IMR-90 (cell line): Measurements from ENCODE around the gene HAGH. TPM values are rescaled to one million over a fixed set of nuclear protein-coding genes. Genes with fewer than 3 reads are reported as not detected.

Experiments used
- ATAC-seq: fragments of 200-7000 bp; cut with Tn5 transposase; 2 replicates; pipeline ENCODE4 v1.9.1; 2020; ENCODE audit warnings: low read depth, mild to moderate bottlenecking, moderate library complexity
- BruUV-seq: library from RNA; stranded (reverse); fragments of 400-500 nt; replicated peaks from 2 replicates; lab custom pipeline; 2021; lab: Mats Ljungman, UMichigan
- CTCF ChIA-PET: fragments of 300-600 bp; formaldehyde crosslinking; extraction: SDS; loops from one replicate; lab custom pipeline; 2021; ENCODE audit warnings: antibody characterized with exemption; lab: Yijun Ruan, JAX
- POLR2A ChIA-PET: fragments of 300-600 bp; sonication (Branson Sonifier 250); formaldehyde crosslinking; loops from one replicate; lab custom pipeline; 2022; ENCODE audit warnings: antibody characterized with exemption; ENCODE audit not compliant: unreplicated experiment; lab: Charles Lee
- DNase-seq: peaks from one replicate; pipeline ENCODE4 v3.0.0; 2013
- H2AFZ ChIP-seq: replicated peaks from 2 replicates; pipeline ENCODE3; 2013; ENCODE audit warnings: low read length, mild to moderate bottlenecking; ENCODE audit not compliant: poor library complexity
- H2AK5ac ChIP-seq: 2 replicates; pipeline ENCODE4 v1.6.1; 2013; ENCODE audit warnings: low read depth, low read length, inconsistent platforms
- H2AK9ac ChIP-seq: replicated peaks from 2 replicates; pipeline ENCODE3; 2013; ENCODE audit warnings: mild to moderate bottlenecking, low read depth, low read length, moderate library complexity; ENCODE audit not compliant: poor library complexity
- H2BK120ac ChIP-seq: 2 replicates; pipeline ENCODE4 v1.6.1; 2013; ENCODE audit warnings: low read depth, low read length, inconsistent platforms
- H2BK15ac ChIP-seq: 3 replicates; pipeline ENCODE4 v1.6.1; 2013; ENCODE audit warnings: low read depth, low read length, inconsistent platforms
- H2BK20ac ChIP-seq: 2 replicates; pipeline ENCODE4 v1.6.1; 2013; ENCODE audit warnings: low read depth, mild to moderate bottlenecking, inconsistent platforms, low read length, moderate library complexity
- H2BK5ac ChIP-seq: 2 replicates; pipeline ENCODE4 v1.6.1; 2013; ENCODE audit warnings: mild to moderate bottlenecking, low read depth, low read length, inconsistent platforms; ENCODE audit not compliant: poor library complexity, severe bottlenecking
- H3K14ac ChIP-seq: replicated peaks from 2 replicates; pipeline ENCODE4 v1.6.1; 2013; ENCODE audit warnings: low read depth, low read length, inconsistent platforms
- H3K18ac ChIP-seq: 2 replicates; pipeline ENCODE4 v1.6.1; 2013; ENCODE audit warnings: low read depth, low read length, control low read depth
- H3K23ac ChIP-seq: 2 replicates; pipeline ENCODE4 v1.6.1; 2013; ENCODE audit warnings: low read depth, low read length, inconsistent platforms
- H3K27ac ChIP-seq: 2 replicates; pipeline ENCODE4 v1.5.1; 2013; ENCODE audit warnings: mild to moderate bottlenecking, control low read depth, low read length; ENCODE audit not compliant: insufficient read depth
- H3K27me3 ChIP-seq: 2 replicates; pipeline ENCODE4 v1.6.1; 2013; ENCODE audit warnings: low read length; ENCODE audit not compliant: control insufficient read depth, insufficient read depth
- H3K36me3 ChIP-seq: 2 replicates; pipeline ENCODE4 v1.6.1; 2013; ENCODE audit warnings: low read length, mixed read lengths; ENCODE audit not compliant: control insufficient read depth, insufficient read depth
- H3K4ac ChIP-seq: 2 replicates; pipeline ENCODE4 v1.6.1; 2013; ENCODE audit warnings: low read depth, low read length, inconsistent platforms
- H3K4me1 ChIP-seq: 2 replicates; pipeline ENCODE4 v1.6.1; 2013; ENCODE audit warnings: low read length, mixed read lengths; ENCODE audit not compliant: control insufficient read depth, insufficient read depth
- H3K4me2 ChIP-seq: 2 replicates; pipeline ENCODE4 v1.6.1; 2013; ENCODE audit warnings: low read depth, mild to moderate bottlenecking, control low read depth, low read length, moderate library complexity
- H3K4me3 ChIP-seq: 2 replicates; pipeline ENCODE4 v1.5.1; 2013; ENCODE audit warnings: low read depth, mild to moderate bottlenecking, control low read depth, low read length, moderate library complexity; ENCODE audit not compliant: insufficient read depth
- H3K56ac ChIP-seq: 2 replicates; pipeline ENCODE4 v1.6.1; 2013; ENCODE audit warnings: low read length, inconsistent platforms; ENCODE audit not compliant: insufficient read depth; ENCODE audit errors: extremely low read depth
- H3K79me1 ChIP-seq, 2 experiments: 2 replicates each; pipeline ENCODE4 v1.6.1; 2013; ENCODE audit warnings: low read length in 2 of 2, inconsistent platforms in 1 of 2, low read depth in 1 of 2
- H3K9ac ChIP-seq: 2 replicates; pipeline ENCODE4 v1.6.1; 2013; ENCODE audit warnings: low read depth, low read length, control low read depth
- H3K9me1 ChIP-seq: 2 replicates; pipeline ENCODE4 v1.6.1; 2013; ENCODE audit warnings: low read length, inconsistent platforms; ENCODE audit not compliant: insufficient read depth
- H3K9me3 ChIP-seq: 2 replicates; pipeline ENCODE4 v1.6.1; 2013; ENCODE audit warnings: low read length; ENCODE audit not compliant: control insufficient read depth, insufficient read depth
- H4K20me1 ChIP-seq: 2 replicates; pipeline ENCODE4 v1.6.1; 2013; ENCODE audit warnings: low read length, inconsistent platforms; ENCODE audit not compliant: insufficient read depth
- H4K5ac ChIP-seq: 2 replicates; pipeline ENCODE4 v1.6.1; 2013; ENCODE audit warnings: mild to moderate bottlenecking, low read depth, low read length, control low read depth
- H4K8ac ChIP-seq, 2 experiments: 2 replicates each; pipeline ENCODE4 v1.6.1; 2013; ENCODE audit warnings: low read depth in 2 of 2, low read length in 2 of 2, control low read depth in 1 of 2, inconsistent platforms in 1 of 2
- H4K91ac ChIP-seq: 2 replicates; pipeline ENCODE4 v1.6.1; 2013; ENCODE audit warnings: low read depth, low read length, inconsistent platforms; ENCODE audit not compliant: insufficient read depth
- CEBPB ChIP-seq: IDR thresholded peaks from 2 replicates; pipeline ENCODE4 v1.6.1; 2012; ENCODE audit warnings: low read depth, low read length, improper control_type of control experiment
- CHD1 ChIP-seq: IDR thresholded peaks from 2 replicates; pipeline ENCODE4 v1.6.1; 2012; ENCODE audit warnings: low read depth, low read length, improper control_type of control experiment
- CTCF ChIP-seq: conservative IDR thresholded peaks from 2 replicates; pipeline ENCODE4 v1.5.1; 2012; ENCODE audit warnings: mild to moderate bottlenecking, low read depth, low read length, improper control_type of control experiment
- FOS ChIP-seq: fragments of 150-350 bp; IDR thresholded peaks from 2 replicates; pipeline ENCODE4 v1.6.1; 2016; ENCODE audit warnings: low read depth, low read length
- MAZ ChIP-seq: IDR thresholded peaks from 2 replicates; pipeline ENCODE4 v1.6.1; 2012; ENCODE audit warnings: low read depth, mild to moderate bottlenecking, low read length, improper control_type of control experiment, moderate library complexity, borderline replicate concordance
- MXI1 ChIP-seq: IDR thresholded peaks from 2 replicates; pipeline ENCODE4 v1.6.1; 2012; ENCODE audit warnings: low read depth, mild to moderate bottlenecking, low read length, moderate library complexity, borderline replicate concordance
- POLR2A ChIP-seq: IDR thresholded peaks from 2 replicates; pipeline ENCODE4 v1.6.1; 2012; ENCODE audit warnings: mild to moderate bottlenecking, low read depth, low read length
- RAD21 ChIP-seq: IDR thresholded peaks from 2 replicates; pipeline ENCODE4 v1.6.1; 2012; ENCODE audit warnings: low read length, improper control_type of control experiment
- RFX5 ChIP-seq: IDR thresholded peaks from 2 replicates; pipeline ENCODE4 v1.8.0; 2012; ENCODE audit warnings: low read depth, mild to moderate bottlenecking, low read length, moderate library complexity
- WGBS, 2 experiments: methylation state at CpG; one replicate each; pipeline versions ENCODE4 v1.1.5 to v1.1.7; 2013; ENCODE audit warnings: missing lambda C conversion rate in 2 of 2; ENCODE audit not compliant: insufficient read length in 1 of 2; ENCODE audit errors: extremely low coverage in 2 of 2; 5-methylcytosine and 5-hydroxymethylcytosine counted together
- dilution Hi-C: fragments of 300-500 bp; cut with HindIII; formaldehyde crosslinking; loops from one replicate; pipeline ENCODE4 v1.14.3; 2018; ENCODE audit warnings: low sequenced_read_pairs; ENCODE audit not compliant: unreplicated experiment
- in situ Hi-C: fragments of 300-500 bp; cut with MboI; formaldehyde crosslinking; loops from 3 replicates; pipeline ENCODE4 v1.14.3; 2019; ENCODE audit warnings: low sequenced_read_pairs, inconsistent platforms, mixed read lengths
- intact Hi-C: fragments of 100-400 bp; cut with micrococcal nuclease; formaldehyde crosslinking; loops from 2 replicates; pipeline ENCODE4 v1.10.0; 2022
- polyA plus RNA-seq, 3 experiments: library from polyadenylated mRNA; depleted of rRNA; stranded (reverse); fragments of >200 nt; gene quantifications; 2 replicates each; pipeline ENCODE4 v1.2.3, GENCODE V29; 2012; ENCODE audit warnings: low replicate concordance in 1 of 3
- total RNA-seq: library from RNA; depleted of rRNA; stranded (reverse); fragments of >200 nt; gene quantifications from 2 replicates; pipeline ENCODE4 v1.2.3, GENCODE V29; 2012
- TF ChIP-seq, protein P1 (sequence below): fragments of 150-350 bp; IDR thresholded peaks from 2 replicates; pipeline ENCODE4 v1.6.1; 2016; ENCODE audit warnings: low read depth, mild to moderate bottlenecking, low read length, moderate library complexity, borderline replicate concordance
- TF ChIP-seq, protein P2 (sequence below): fragments of 150-350 bp; IDR thresholded peaks from 2 replicates; pipeline ENCODE4 v1.6.1; 2017; ENCODE audit warnings: mild to moderate bottlenecking, antibody characterized with exemption, low read length, low read depth

Gene HAGH
- total and polyA plus RNA-seq, 2 of the 4 experiments (the other 2 are of a cell fraction): 30.8 to 52.2 TPM

DNA sequence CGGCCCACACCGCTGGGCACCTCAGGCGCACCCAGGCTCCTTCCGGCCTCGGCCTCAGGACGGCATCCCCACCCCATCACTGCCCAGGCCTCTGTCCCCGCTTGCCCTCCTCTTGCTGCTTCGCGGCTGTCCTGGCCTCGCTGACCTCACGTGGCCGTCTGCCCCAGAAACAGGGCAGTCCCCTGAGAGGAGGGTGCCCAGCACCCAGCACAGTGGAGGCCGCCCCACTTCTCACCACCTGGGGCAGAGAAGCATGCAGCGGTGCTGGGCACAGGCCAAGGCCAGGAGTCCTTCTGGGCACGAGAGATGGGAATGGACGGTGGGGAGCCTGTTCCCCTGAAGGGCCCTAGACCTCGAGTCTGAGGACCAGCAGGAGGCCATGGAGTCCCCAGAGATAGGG is 8.9 kb downstream of the HAGH start:
- Histone ChIP-seq H3K4me2 (no peak overlapping the region), H4K91ac (no peak overlapping the region), H3K27ac (no peak overlapping the region), H2BK5ac (no peak overlapping the region), H2AK9ac (no peak overlapping the region), H2BK15ac (no peak overlapping the region), H3K4me1 (peaks cover 4% of the 10 kb centered on the region; the same call in 1 of the 2 replicates), H3K23ac (no peak overlapping the region), H3K27me3 (no peaks in the 10 kb centered on the region), H3K4ac (no peak overlapping the region), H3K9ac (no peak overlapping the region), H3K56ac (no peak overlapping the region), H3K4me3 (no peak overlapping the region), H4K20me1 (0 out of 2 replicates have a peak, but pooled peaks cover 1% of the 10 kb centered on the region), H2AK5ac (no peak overlapping the region), H3K9me1 (peaks cover 2% of the 10 kb centered on the region; the same call in 1 of the 2 replicates), H3K18ac (no peak overlapping the region), H3K9me3 (no peaks in the 10 kb centered on the region), H4K8ac (no peak overlapping the region), H2BK120ac (no peak overlapping the region), H4K5ac (no peak overlapping the region), H2BK20ac (no peak overlapping the region), H2AFZ (no peak overlapping the region), H3K79me1 (peaks cover 0 to 4% of the 10 kb centered on the region in 2 experiments; a peak in 1 of 4 replicates), H3K14ac (no peak overlapping the region), H3K36me3 (peaks cover 18% of the 10 kb centered on the region)
- dilution Hi-C loops (no loop called here), in situ Hi-C loops (no loop called here), intact Hi-C loops (no loop called here)
- ChIA-PET CTCF (no interaction called here), POLR2A (no interaction called here)
- WGBS, 2 experiments: 97% methylated on average over 6 of the region's 17 CpGs; no CpG with 5 or more reads in 1 of the 2 experiments
- no peak for TF ChIP-seq POLR2A
- TF ChIP-seq, protein P1, sequence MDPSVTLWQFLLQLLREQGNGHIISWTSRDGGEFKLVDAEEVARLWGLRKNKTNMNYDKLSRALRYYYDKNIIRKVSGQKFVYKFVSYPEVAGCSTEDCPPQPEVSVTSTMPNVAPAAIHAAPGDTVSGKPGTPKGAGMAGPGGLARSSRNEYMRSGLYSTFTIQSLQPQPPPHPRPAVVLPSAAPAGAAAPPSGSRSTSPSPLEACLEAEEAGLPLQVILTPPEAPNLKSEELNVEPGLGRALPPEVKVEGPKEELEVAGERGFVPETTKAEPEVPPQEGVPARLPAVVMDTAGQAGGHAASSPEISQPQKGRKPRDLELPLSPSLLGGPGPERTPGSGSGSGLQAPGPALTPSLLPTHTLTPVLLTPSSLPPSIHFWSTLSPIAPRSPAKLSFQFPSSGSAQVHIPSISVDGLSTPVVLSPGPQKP: no peak
- TF ChIP-seq RFX5: no peak
- TF ChIP-seq CHD1: no peak
- TF ChIP-seq, protein P2, sequence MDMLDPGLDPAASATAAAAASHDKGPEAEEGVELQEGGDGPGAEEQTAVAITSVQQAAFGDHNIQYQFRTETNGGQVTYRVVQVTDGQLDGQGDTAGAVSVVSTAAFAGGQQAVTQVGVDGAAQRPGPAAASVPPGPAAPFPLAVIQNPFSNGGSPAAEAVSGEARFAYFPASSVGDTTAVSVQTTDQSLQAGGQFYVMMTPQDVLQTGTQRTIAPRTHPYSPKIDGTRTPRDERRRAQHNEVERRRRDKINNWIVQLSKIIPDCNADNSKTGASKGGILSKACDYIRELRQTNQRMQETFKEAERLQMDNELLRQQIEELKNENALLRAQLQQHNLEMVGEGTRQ: no peak
- TF ChIP-seq CEBPB: no peak
- no peak for TF ChIP-seq MXI1
- TF ChIP-seq RAD21: no peak
- no peak for TF ChIP-seq CTCF
- TF ChIP-seq MAZ: no peak
- TF ChIP-seq FOS: no peak
- no peak for DNase-seq
- ATAC-seq: no peak
- no TSS peak for BruUV-seq
